Left ventricle myocardium superior (tissue), 1 donor: ENCODE results near the gene NID1. TPM values are rescaled to one million over a fixed set of nuclear protein-coding genes. Genes with fewer than 3 reads are reported as not detected.

ENCODE experiments used
- ATAC-seq: fragments of 200-7000 bp; cut with Tn5 transposase; one replicate; pipeline ENCODE4 v1.9.1; 2020; ENCODE audit warnings: mild to moderate bottlenecking, moderate library complexity
- DNase-seq: peaks from one replicate; pipeline ENCODE4 v3.0.0-alpha.2; 2020
- intact Hi-C: fragments of 100-400 bp; cut with micrococcal nuclease; formaldehyde crosslinking; loops from one replicate; pipeline ENCODE4 v1.11.0; 2022
- long read RNA-seq: library from polyadenylated mRNA; unstranded; transcript quantifications from one replicate; pipeline ENCODE4 v2.0.0, GENCODE V29; 2021
- total RNA-seq: library from RNA; stranded (reverse); fragmentation: NEBNext Ultra II Directional; extraction: Animal tissue kit (Norgen Biotek cat#: 25700); gene quantifications from one replicate; pipeline ENCODE4 v1.2.1, GENCODE V29; 2021
- donor health status: DM: no; HTN: yes; CAD: no; lungs with severe emphysema.

The NID1 gene
- total RNA-seq, result 47.6 TPM
- long read RNA-seq, partial matches to known transcripts, result 1 of 6 reads
- long read RNA-seq, other reads (novel, unspliced or antisense), result 5 of 6 reads

DNA sequence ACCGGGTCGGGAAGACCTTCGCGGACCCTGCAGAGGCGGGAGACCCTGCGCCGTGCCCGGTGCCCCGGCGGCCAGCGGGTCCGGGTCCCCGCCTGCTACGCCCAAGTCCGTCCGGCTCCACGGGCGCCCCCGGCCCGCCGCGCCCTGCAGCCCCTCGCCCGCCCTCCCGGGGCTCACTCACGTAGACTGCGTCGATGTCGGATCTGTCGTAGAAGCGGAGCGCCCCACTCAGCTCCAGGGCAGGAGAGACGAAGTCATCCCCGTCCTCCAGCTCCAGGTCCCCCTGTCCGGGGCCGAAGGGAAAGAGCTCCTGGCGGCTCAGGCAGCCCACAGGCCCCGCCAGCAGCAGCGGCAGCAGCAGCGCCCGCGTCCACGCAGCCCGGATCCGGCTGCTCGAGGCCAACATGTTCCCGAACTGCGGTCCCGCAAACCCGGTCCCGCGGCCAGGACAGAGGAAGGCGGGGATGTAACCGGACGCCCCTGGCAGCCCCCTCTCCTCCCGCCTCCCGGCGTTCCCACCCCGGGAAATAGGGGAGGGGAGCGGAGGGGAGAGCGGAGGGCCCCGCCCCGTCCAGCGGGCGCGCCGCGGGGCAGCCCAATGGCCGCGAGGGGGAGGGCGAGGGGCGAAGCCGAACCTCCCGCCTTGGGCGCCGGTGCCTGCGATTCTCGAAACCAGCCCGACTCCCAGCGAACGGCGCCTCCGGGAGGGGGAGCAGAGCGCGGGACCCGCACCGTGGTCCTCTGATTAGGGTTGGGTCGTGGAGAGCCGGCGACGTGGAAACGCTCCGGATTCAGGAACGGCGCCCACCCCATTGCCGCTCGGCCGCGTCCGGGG, at the start of gene NID1:
Gene NID1 (minus strand): TSS at position 417 of the 835 bp plus-strand sequence. CDS start 11 bp downstream, at position 406.
- DNase-seq, result peak; percentile 94
- intact Hi-C loops, result no loop called here
- ATAC-seq, result peak; percentile 79

GRCh38 chr1:236114076-236114747, 49.3 kb upstream of the NID1 start:
- no peak for ATAC-seq
- intact Hi-C loops, result no loop called here
- DNase-seq, result no peak

- peak; percentile 89 for ATAC-seq
- DNase-seq, result peak; percentile 48
- intact Hi-C loops, result no loop called here
These were observed 48.6 kb upstream of the NID1 start for GRCh38 chr1:236113324-236114032.

DNA sequence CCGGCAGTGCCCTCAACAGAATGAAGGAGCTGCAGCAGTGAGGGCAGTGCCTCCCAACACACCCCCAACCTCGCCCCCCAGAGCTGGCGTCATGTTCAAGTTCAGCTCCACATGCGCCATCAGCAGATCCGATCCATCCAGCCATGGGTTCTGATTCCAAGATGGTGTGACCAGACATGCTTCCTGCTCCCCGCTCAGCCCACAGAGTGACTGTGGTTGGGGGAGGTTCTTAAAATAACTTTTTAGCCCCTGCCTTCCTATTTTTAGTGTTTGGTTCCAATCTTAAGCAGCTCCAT, 47.4 kb upstream of the NID1 start:
- ATAC-seq (no peak), DNase-seq (no peak)
- intact Hi-C loops, result no loop called here

- ATAC-seq, result no peak
- intact Hi-C loops, result no loop called here
- DNase-seq, result no peak
These were observed 46.8 kb upstream of the NID1 start for GRCh38 chr1:236111527-236112331.

DNA sequence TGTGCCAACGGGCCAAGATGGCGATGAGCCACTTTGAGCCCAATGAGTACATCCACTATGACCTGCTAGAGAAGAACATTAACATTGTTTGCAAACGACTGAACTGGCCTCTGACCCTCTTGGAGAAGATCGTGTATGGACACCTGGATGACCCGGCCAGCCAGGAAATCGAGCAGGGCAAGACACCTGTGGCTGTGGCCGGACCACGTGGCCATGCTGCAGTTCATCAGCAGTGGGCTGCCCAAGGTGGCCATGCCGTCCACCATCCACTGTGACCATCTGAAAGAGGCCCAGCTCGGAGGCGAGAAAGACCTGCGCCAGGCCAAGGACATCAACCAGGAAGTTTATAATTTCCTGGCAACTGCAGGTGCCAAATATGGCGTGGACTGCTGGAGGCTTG, 45.2 kb upstream of the NID1 start:
- DNase-seq (no peak), ATAC-seq (no peak)
- intact Hi-C loops, result no loop called here

DNA sequence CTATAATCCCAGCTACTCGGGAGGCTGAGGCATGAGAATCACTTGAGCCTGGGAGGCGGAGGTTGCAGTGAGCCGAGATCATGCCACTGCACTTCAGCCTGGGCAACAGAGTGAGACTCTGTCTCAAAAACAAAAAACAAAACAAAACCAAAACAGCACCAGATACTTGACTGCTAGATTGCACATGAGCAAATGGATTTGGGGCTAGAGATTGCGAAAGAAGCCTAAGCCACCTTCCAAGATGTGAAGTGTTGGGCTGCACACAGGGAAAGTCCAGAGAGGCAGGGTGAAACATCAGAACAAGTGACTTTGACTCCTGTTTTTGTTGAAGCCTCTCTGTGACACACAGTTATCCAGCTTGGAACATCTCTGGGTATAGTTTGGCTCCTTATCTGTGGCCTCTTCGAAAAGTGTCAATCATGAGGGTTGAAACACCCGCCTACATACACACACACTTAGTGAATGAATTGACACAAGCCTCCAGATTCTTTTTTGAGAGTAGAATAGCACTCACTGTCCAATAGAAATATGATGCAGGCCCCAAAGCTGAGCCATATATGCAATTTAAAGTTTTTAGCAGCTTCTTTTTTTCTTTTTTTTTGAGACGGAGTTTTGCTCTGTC, 43.2 kb upstream of the NID1 start:
- no peak for DNase-seq
- ATAC-seq, result no peak
- intact Hi-C loops, result loop anchor here (10.0 kb wide), 1 partner anchor 387 kb away; no protein-coding TSS in a partner anchor

DNA sequence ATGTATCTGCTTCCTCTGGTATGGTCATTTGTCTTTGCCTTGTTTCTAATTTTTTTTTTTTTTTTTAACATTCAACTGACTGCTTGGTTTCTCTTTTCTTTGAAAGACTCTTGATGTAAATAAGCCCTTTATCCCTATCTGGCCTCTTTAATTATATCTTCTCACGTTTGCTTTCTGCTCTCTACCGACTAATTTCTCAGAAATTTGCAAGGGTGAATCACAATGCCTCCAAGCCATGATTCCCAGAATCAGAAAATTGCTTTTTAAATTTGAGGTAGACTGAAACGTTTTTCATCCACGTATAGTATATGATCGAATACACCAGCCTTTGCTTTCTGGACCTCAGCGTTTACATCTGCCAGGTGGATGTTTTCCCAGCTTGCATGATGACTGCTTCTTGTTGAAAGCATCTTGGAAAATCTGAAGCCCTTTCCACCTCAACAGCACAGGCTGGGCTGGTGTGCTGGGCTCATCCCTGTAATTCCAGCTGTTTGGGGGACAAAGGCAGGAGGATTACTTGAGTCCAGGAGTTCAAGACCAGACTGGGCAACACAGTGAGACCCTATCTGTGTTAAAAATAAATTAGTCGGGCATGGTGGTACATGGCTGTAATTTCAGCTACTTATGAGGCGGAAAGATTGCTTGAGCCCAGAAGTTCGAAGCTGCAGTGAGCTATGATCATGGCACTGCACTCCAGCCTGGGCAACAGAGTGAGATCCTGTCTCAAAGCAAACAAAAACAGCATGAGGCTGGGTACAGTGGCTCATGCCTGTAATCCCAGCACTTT, 42.4 kb upstream of the NID1 start:
- ATAC-seq, result no peak
- no peak for DNase-seq
- intact Hi-C loops, result loop anchor here (10.0 kb wide), 1 partner anchor 387 kb away; no protein-coding TSS in a partner anchor

DNA sequence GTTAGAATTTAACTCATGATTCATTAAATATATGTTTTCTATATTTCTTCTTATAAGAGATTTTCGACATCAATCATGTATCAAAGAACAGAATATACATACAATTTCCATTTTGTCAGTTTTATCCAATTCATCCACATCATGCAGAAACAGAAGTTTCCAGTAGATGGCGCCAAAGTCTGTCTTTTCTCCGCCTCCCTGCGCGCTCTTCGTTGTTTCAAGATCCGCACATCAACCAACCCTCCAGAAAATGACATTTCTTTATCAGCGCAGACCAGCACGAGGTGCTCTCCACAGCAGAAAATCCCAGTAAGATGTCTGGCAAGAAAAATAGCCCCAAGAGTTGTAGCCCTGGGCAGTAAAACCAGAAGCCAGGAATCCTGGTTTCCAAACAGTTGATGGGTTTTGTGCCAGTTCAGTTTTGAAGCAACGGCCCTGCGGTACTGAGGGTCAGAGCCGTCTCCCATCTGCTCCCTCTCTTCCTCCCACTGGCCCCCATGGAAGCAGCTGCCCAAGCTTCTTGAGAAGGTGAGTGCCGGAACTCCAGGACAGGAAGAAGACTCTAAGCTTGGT, 38.8 kb upstream of the NID1 start:
- DNase-seq (no peak), ATAC-seq (peak; percentile 49)
- intact Hi-C loops, result loop anchor here (10.0 kb wide), 1 partner anchor 391 kb away; no protein-coding TSS in a partner anchor

DNA sequence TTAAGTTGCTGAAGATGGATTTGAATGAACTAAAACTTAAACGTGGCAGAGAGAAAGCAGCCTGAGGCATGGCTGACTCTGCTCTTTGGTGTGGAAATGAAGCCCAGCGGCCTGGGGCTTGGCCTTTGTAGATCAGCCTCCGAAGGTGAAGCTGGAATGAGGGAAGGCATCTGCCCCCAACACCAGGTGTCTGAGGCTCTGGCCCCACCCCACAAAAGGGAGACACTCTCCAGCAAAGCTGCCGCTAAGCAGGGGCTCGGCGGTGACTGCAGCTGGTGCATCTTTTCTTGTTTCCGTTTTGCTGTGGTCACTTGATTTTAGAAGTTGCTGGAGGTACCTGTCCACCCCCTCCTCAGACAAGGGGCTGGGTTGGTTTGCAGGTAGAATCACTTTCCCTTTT, 38.2 kb upstream of the NID1 start:
- intact Hi-C loops, result loop anchor here (10.0 kb wide), 1 partner anchor 392 kb away; no protein-coding TSS in a partner anchor
- DNase-seq, result no peak
- no peak for ATAC-seq

DNA sequence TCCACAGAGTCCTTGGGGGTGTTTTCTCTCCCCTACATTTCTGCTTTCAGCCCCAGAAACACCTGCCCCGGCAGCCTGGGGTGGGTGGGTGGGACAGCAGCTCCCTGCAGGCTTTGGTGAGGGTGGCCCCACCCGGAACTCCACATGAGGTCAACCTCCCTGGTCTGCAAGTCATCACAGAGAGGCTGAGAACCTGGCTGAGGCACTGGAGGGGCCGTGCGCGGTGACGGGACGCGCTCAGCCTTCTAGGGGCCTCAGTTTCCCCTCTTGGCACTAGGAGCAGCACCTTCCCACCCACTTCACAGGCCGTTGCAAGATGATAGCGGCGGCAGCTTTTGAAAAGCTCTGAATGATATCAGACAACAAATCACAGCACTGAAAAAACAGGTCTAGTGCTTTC, 37.7 kb upstream of the NID1 start:
- intact Hi-C loops, result loop anchor here (10.0 kb wide), 1 partner anchor 392 kb away; no protein-coding TSS in a partner anchor
- no peak for DNase-seq
- no peak for ATAC-seq

DNA sequence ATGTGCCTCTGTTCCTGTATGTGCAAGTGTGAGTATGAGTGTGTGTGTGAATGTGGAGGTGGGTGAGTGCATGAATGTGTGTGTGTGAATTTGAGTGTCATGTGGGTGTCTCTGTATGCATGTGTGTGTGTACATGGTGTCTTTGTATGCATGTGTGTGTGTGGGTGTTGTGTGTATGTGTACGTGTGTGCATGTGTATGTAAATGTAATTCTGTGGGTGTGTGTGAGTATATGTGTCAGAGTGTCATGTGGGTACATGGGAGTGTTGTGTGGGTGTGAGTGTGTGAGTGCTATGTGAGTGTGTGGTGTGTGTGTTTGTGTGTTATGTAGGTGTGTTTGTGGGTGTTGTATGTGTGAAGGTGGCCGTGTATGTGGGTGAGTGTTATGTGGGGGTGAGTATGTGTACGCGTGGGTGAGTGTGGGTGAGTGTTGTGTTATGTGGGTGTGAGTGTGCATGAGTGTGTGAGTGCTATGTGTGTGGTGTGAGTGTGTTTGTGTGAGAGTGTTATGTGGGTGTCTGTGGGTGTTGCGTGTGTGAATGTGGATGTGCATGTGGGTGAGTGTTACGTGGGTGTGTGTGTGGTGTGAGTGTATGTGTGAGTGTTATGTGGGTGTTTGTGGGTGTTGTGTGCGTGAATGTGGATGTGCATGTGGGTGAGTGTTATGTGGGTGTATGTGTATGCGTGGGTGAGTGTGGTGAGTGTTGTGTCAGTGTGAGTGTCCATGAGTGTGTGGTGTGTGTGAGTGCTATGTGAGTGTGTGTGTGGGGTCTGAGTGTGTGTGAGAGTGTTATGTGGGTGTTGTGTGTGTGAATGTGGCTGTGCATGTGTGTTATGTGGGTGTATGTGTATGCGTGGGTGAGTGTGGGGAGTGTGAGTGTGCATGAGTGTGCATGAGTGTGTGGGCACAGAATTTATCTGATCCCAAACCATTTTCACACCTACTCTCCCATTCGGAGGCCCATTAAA, 36.6 kb upstream of the NID1 start:
- intact Hi-C loops, result loop anchor here (10.0 kb wide), 1 partner anchor 393 kb away; no protein-coding TSS in a partner anchor
- ATAC-seq (no peak), DNase-seq (no peak)

- DNase-seq (no peak), ATAC-seq (no peak)
- intact Hi-C loops, result loop anchor here (10.0 kb wide), 1 partner anchor 394 kb away; no protein-coding TSS in a partner anchor
These were observed 35.9 kb upstream of the NID1 start for GRCh38 chr1:236100799-236101198.

- DNase-seq, result no peak
- intact Hi-C loops, result no loop called here
- peak; percentile 18 for ATAC-seq
These were observed 34.6 kb upstream of the NID1 start for GRCh38 chr1:236099355-236099974.

- no peak for ATAC-seq
- intact Hi-C loops, result no loop called here
These were observed 33.4 kb upstream of the NID1 start for GRCh38 chr1:236098267-236098666.

More at GRCh38 chr1:236098267-236098666, 33.4 kb upstream of the NID1 start:
- DNase-seq, result no peak
